Raji (cell line): ENCODE measurements around the gene MTARC1.

Experiments used
- POLR2A ChIP-seq: IDR thresholded peaks from 2 replicates; pipeline ENCODE4 v1.6.1; 2011; ENCODE audit warnings: low read depth, low read length, control low read depth; ENCODE audit not compliant: insufficient read depth

The MTARC1 gene

DNA sequence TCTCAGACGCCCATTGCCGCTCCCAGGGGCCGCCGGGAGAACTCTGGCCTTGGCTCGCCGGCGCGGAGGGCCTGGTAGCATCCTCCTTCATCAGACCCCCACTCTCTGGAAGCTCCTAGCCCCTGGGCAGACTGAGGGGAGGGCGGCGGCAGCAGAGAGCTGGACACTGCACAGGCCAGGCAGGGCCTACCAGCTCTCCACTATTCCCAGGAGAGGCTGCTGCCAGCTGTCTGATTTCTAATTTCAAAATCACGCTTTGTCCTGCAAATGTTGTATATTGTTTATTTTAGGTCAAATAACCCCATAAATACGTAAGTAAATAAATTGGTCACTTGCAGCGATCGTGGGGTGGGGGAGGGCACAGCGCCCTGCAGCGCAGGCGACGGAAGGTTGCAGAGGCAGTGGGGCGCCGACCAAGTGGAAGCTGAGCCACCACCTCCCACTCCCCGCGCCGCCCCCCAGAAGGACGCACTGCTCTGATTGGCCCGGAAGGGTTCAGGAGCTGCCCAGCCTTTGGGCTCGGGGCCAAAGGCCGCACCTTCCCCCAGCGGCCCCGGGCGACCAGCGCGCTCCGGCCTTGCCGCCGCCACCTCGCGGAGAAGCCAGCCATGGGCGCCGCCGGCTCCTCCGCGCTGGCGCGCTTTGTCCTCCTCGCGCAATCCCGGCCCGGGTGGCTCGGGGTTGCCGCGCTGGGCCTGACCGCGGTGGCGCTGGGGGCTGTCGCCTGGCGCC, at the start of gene MTARC1:
TSS of gene MTARC1 (plus strand) at position 577 of the 732 bp plus-strand sequence. CDS start at position 609, 32 bp downstream.
- TF ChIP-seq POLR2A, result no peak

GRCh38 chr1:220741349-220741748, 45.4 kb upstream of the MTARC1 start:
- no peak for TF ChIP-seq POLR2A

- TF ChIP-seq POLR2A, result no peak
Measured at GRCh38 chr1:220741825-220742224, 44.9 kb upstream of the MTARC1 start.

DNA sequence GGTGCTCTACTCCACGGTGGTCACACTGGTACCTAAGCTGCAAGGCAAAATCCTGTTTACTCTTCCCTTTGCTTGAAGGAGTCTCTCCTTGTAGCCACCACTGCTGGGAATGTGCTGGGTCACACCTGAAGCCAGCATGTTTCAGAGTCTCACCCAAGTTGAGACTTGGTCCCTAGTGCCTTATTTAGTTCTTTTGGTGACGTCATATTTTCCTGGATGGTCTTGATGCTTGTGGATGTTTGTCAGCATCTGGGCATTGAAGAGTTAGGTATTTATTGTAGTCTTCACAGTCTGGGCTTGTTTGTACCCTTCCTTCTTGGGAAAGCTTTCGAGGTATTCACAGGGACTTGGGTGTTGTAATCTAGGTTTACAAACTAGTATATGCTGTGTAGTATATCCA, 44.2 kb upstream of the MTARC1 start:
- TF ChIP-seq POLR2A, result no peak

GRCh38 chr1:220746851-220747250, 39.9 kb upstream of the MTARC1 start:
- no peak for TF ChIP-seq POLR2A

- TF ChIP-seq POLR2A, result no peak
Measured at GRCh38 chr1:220747437-220748088, 39.1 kb upstream of the MTARC1 start.

- no peak for TF ChIP-seq POLR2A
Measured at GRCh38 chr1:220748089-220748934, 38.4 kb upstream of the MTARC1 start, which contains the start of gene MTARC2. Gene MTARC2 (plus strand): TSS chr1:220748322. CDS start chr1:220748532, 210 bp downstream.

- no peak for TF ChIP-seq POLR2A
Measured at GRCh38 chr1:220748936-220749335, 37.8 kb upstream of the MTARC1 start.

- TF ChIP-seq POLR2A, result no peak
Measured at GRCh38 chr1:220750131-220750515, 36.6 kb upstream of the MTARC1 start.

DNA sequence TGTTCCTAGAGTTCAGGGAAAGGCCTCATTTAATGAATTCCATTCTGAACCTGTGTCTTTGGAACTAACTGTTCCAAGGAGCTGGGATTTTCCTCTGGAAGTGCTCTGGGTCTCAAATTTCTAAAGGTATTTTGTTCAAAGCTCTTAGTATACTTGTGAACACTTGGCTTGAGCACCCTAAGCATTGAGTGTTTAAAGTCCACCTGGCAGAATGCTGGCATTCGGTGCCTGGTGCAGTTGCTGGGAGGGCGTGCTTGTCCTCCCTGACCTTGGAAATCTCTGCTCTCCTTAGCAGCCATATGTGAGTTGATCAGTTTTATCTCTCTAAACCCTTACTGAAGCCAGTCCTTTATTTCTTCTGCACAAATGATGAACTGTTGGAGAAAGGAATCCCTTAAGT, 35.6 kb upstream of the MTARC1 start:
- TF ChIP-seq POLR2A, result no peak

- no peak for TF ChIP-seq POLR2A
Measured at GRCh38 chr1:220754212-220754917, 32.3 kb upstream of the MTARC1 start.

GRCh38 chr1:220754918-220755295, 31.8 kb upstream of the MTARC1 start:
- no peak for TF ChIP-seq POLR2A

DNA sequence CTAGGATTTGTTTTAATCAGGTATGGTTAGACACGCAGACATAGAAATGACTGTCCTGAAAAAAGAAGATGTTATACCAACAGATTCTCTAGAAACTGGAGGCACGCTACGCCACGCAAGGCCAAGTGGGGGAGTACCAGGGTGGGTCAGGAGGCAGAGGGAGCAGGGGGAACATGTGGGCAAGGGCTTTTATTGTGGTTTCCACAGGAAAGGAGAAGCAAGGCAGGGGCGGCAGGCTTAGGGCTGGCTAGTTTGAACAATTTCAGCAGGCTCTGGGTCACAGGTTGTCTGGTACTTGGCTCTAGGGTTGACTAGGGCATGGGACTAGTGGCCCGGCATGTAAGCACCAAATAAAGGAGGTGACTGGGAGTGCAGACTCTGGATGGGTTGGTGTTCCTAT, 31.4 kb upstream of the MTARC1 start:
- TF ChIP-seq POLR2A, result no peak

DNA sequence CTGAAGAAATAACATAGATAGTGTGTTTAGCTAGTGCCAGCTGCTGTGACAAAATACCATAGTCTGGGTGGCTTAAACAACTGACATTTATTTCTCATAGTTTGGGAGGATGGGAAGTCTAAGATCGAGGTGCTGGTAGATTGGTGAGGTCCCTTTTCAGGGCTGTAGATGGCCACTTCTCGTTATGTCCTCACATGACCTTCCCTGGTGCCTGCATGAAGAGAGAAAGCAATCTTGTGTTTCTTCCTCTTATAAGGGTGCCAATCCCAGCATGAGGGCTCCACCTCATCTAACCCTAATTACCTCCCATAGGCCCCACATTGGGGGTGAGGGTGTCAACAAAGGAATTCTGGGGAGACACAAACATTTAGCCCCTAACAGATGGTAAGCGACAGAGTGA, 29.3 kb upstream of the MTARC1 start:
- TF ChIP-seq POLR2A, result no peak

- no peak for TF ChIP-seq POLR2A
Measured at GRCh38 chr1:220759147-220759546, 27.6 kb upstream of the MTARC1 start.
